IPS DF 6.9 (cell line): ENCODE results near the gene XYLT1.
A peak's percentile ranks its signal among the peaks of the same experiment; 100 is the strongest.

Experiments used
- DNase-seq: peaks from one replicate; pipeline ENCODE4 v3.0.0-alpha.2; 2013; ENCODE audit warnings: low read depth, low spot score
- H3K27ac ChIP-seq: one replicate; pipeline ENCODE4 v1.5.1; 2013; ENCODE audit warnings: low read length, control low read depth
- H3K27me3 ChIP-seq: 2 replicates; pipeline ENCODE4 v1.6.1; 2013; ENCODE audit warnings: mild to moderate bottlenecking, low read length; ENCODE audit not compliant: control insufficient read depth, insufficient read depth
- H3K36me3 ChIP-seq: 2 replicates; pipeline ENCODE4 v1.6.1; 2013; ENCODE audit warnings: low read length; ENCODE audit not compliant: control insufficient read depth, insufficient read depth
- H3K4me1 ChIP-seq: 2 replicates; pipeline ENCODE4 v1.6.1; 2013; ENCODE audit warnings: low read length; ENCODE audit not compliant: control insufficient read depth, insufficient read depth
- H3K4me3 ChIP-seq: 2 replicates; pipeline ENCODE4 v1.5.1; 2013; ENCODE audit warnings: mild to moderate bottlenecking, low read length
- H3K9me3 ChIP-seq: 2 replicates; pipeline ENCODE4 v1.6.1; 2013; ENCODE audit warnings: low read length, inconsistent platforms; ENCODE audit not compliant: control insufficient read depth, insufficient read depth
- WGBS: extraction: QIAGEN DNeasy Blood & Tissue Kit; methylation state at CpG from one replicate; pipeline ENCODE4 v1.1.7; 2013; ENCODE audit warnings: mixed read lengths, missing lambda C conversion rate; ENCODE audit not compliant: insufficient read length, insufficient coverage; 5-methylcytosine and 5-hydroxymethylcytosine counted together

The XYLT1 gene

GRCh38 chr16:17084130-17084529 is 386.6 kb downstream of the XYLT1 start:
- Histone ChIP-seq H3K4me1 (peaks cover 4% of the 10 kb centered on the region; the same call in 1 of the 2 replicates), H3K27me3 (no peaks in the 10 kb centered on the region), H3K9me3 (no peaks in the 10 kb centered on the region), H3K27ac (no peak overlapping the region), H3K4me3 (no peak overlapping the region), H3K36me3 (no peaks in the 10 kb centered on the region)
- no CpG with 5 or more reads among the region's 2 CpGs for WGBS
- DNase-seq = no peak

- DNase-seq = peak; percentile 85
- no peak overlapping the region for H3K27ac ChIP-seq
- H3K36me3 ChIP-seq = no peaks in the 10 kb centered on the region
- H3K9me3 ChIP-seq = no peaks in the 10 kb centered on the region
- no peaks in the 10 kb centered on the region for H3K27me3 ChIP-seq
- H3K4me3 ChIP-seq = no peak overlapping the region
- WGBS = no CpG with 5 or more reads among the region's 1 CpG
- peaks cover 7% of the 10 kb centered on the region for H3K4me1 ChIP-seq
Measured at GRCh38 chr16:17083628-17084027, 387.1 kb downstream of the XYLT1 start.

GRCh38 chr16:17082095-17082882 is 388.5 kb downstream of the XYLT1 start:
- Histone ChIP-seq H3K4me3 (no peak overlapping the region), H3K36me3 (no peaks in the 10 kb centered on the region), H3K27ac (no peak overlapping the region), H3K27me3 (no peaks in the 10 kb centered on the region), H3K9me3 (no peaks in the 10 kb centered on the region), H3K4me1 (peaks cover 7% of the 10 kb centered on the region)
- WGBS = no CpG with 5 or more reads among the region's 7 CpGs
- DNase-seq = peak; percentile 57

GRCh38 chr16:17080105-17080504 is 390.7 kb downstream of the XYLT1 start:
- no peaks in the 10 kb centered on the region for H3K36me3 ChIP-seq
- WGBS = no CpG with 5 or more reads among the region's 1 CpG
- H3K27me3 ChIP-seq = no peaks in the 10 kb centered on the region
- no peaks in the 10 kb centered on the region for H3K9me3 ChIP-seq
- DNase-seq = no peak
- H3K4me1 ChIP-seq = peaks cover 6% of the 10 kb centered on the region
- no peak overlapping the region for H3K27ac ChIP-seq
- no peak overlapping the region for H3K4me3 ChIP-seq

- Histone ChIP-seq H3K4me1 (peaks cover 5% of the 10 kb centered on the region), H3K36me3 (no peaks in the 10 kb centered on the region), H3K27me3 (no peaks in the 10 kb centered on the region), H3K9me3 (no peaks in the 10 kb centered on the region), H3K27ac (no peak overlapping the region), H3K4me3 (no peak overlapping the region)
- no peak for DNase-seq
- WGBS = no CpG with 5 or more reads among the region's 5 CpGs
Measured at GRCh38 chr16:17078931-17079631, 391.7 kb downstream of the XYLT1 start.

GRCh38 chr16:17076818-17077498 is 393.8 kb downstream of the XYLT1 start:
- 100% methylated on average over 1 of the region's 5 CpGs for WGBS
- no peak for DNase-seq
- no peaks in the 10 kb centered on the region for H3K36me3 ChIP-seq

GRCh38 chr16:17076092-17076754 is 394.5 kb downstream of the XYLT1 start:
- no peaks in the 10 kb centered on the region for H3K27me3 ChIP-seq
- WGBS = no CpG with 5 or more reads among the region's 9 CpGs
- DNase-seq = no peak
- H3K27ac ChIP-seq = no peak overlapping the region
- no peaks in the 10 kb centered on the region for H3K36me3 ChIP-seq
- no peaks in the 10 kb centered on the region for H3K9me3 ChIP-seq
- H3K4me3 ChIP-seq = no peak overlapping the region
- peaks cover 3% of the 10 kb centered on the region for H3K4me1 ChIP-seq

More at GRCh38 chr16:17076818-17077498, 393.8 kb downstream of the XYLT1 start:
- Histone ChIP-seq H3K27ac (no peak overlapping the region), H3K4me3 (no peak overlapping the region), H3K9me3 (no peaks in the 10 kb centered on the region), H3K27me3 (no peaks in the 10 kb centered on the region), H3K4me1 (peaks cover 3% of the 10 kb centered on the region)

GRCh38 chr16:17072104-17072503 is 398.7 kb downstream of the XYLT1 start:
- no peaks in the 10 kb centered on the region for H3K27me3 ChIP-seq
- no peaks in the 10 kb centered on the region; the same call in 1 of the 2 replicates for H3K4me1 ChIP-seq
- H3K9me3 ChIP-seq = no peaks in the 10 kb centered on the region
- no CpG with 5 or more reads among the region's 2 CpGs for WGBS
- no peaks in the 10 kb centered on the region for H3K36me3 ChIP-seq
- no peak for DNase-seq
- no peak overlapping the region for H3K4me3 ChIP-seq
- H3K27ac ChIP-seq = no peak overlapping the region

- WGBS = 100% methylated on average over 2 of the region's 16 CpGs
- Histone ChIP-seq H3K27ac (no peak overlapping the region), H3K27me3 (no peaks in the 10 kb centered on the region), H3K4me1 (no peaks in the 10 kb centered on the region; the same call in 1 of the 2 replicates), H3K4me3 (peak overlapping the region; percentile 10; the same call in 1 of the 2 replicates), H3K36me3 (no peaks in the 10 kb centered on the region), H3K9me3 (no peaks in the 10 kb centered on the region)
- no peak for DNase-seq
Measured at GRCh38 chr16:17070882-17071592, 399.7 kb downstream of the XYLT1 start.
